T-cell (primary cell): Measurements from ENCODE around the gene CENPT. TPM values are rescaled to one million over a fixed set of nuclear protein-coding genes. Genes with fewer than 3 reads are reported as not detected.

Experiments
- ATAC-seq, 4 experiments: fragments of 200-7000 bp in 3 of 4; fragments of 150-1000 bp in 1 of 4; cut with Tn5 transposase; replicated peaks in 1 of 4; 1 replicate in 3 of 4; 2 replicates in 1 of 4; pipeline ENCODE4 v1.10.0; 2021; ENCODE audit warnings: moderate library complexity in 3 of 4, mild to moderate bottlenecking in 2 of 4, moderate number of reproducible peaks in 1 of 4
- CTCF ChIA-PET, 2 donors: fragments of 300-600 bp; sonication (Branson Sonifier 250); formaldehyde crosslinking; loops; one replicate each; lab custom pipeline; 2022; ENCODE audit warnings: antibody characterized with exemption in 2 of 2; lab: Charles Lee
- POLR2A ChIA-PET, 2 donors: fragments of 300-600 bp; sonication (Branson Sonifier 250); formaldehyde crosslinking; loops; one replicate each; lab custom pipeline; 2022; ENCODE audit warnings: antibody characterized with exemption in 2 of 2; lab: Charles Lee
- DNase-seq, 35 experiments: peaks; one replicate each; pipeline versions ENCODE4 v3.0.0 to v3.0.0-alpha.2; 2013 to 2023
- H3K27ac ChIP-seq: one replicate; pipeline ENCODE4 v1.5.1; 2013; ENCODE audit warnings: low read length
- H3K27me3 ChIP-seq, 2 experiments: replicated peaks in 1 of 2; 1 replicate in 1 of 2; 2 replicates in 1 of 2; pipeline versions ENCODE4 v1.6.1 to v1.7.0; 2013; ENCODE audit warnings: low read length in 1 of 2, mixed read lengths in 1 of 2; ENCODE audit not compliant: control insufficient read depth in 2 of 2, insufficient read depth in 2 of 2; ENCODE audit errors: extremely low read depth in 1 of 2
- H3K36me3 ChIP-seq, 2 donors: 1 replicate in 1 of 2; 2 replicates in 1 of 2; pipeline versions ENCODE4 v1.6.1 to v1.7.0; 2013; ENCODE audit warnings: low read length in 1 of 2; ENCODE audit not compliant: control insufficient read depth in 2 of 2, insufficient read depth in 1 of 2; ENCODE audit errors: extremely low read depth in 1 of 2
- H3K4me1 ChIP-seq, 2 experiments: 1 replicate in 1 of 2; 2 replicates in 1 of 2; pipeline versions ENCODE4 v1.6.1 to v1.7.0; 2013; ENCODE audit warnings: low read length in 2 of 2, mixed read lengths in 1 of 2; ENCODE audit not compliant: insufficient read depth in 2 of 2, control insufficient read depth in 1 of 2; ENCODE audit errors: extremely low read depth in 1 of 2
- H3K4me3 ChIP-seq, 2 donors: 1 replicate in 1 of 2; 2 replicates in 1 of 2; pipeline versions ENCODE4 v1.5.1 to v1.7.0; 2013; ENCODE audit warnings: mild to moderate bottlenecking in 2 of 2, low read length in 1 of 2, moderate library complexity in 1 of 2; ENCODE audit not compliant: control insufficient read depth in 1 of 2; ENCODE audit errors: extremely low read depth in 1 of 2
- H3K9me3 ChIP-seq: 2 replicates; pipeline ENCODE4 v1.7.0; 2013
- H3K27ac Mint-ChIP-seq, 2 donors: one replicate each; pipeline ENCODE4 v1.8.0; 2020 to 2021; ENCODE audit warnings: mild to moderate bottlenecking in 2 of 2, mixed read lengths in 2 of 2
- H3K27me3 Mint-ChIP-seq, 2 donors: one replicate each; pipeline ENCODE4 v1.8.0; 2021 to 2022; ENCODE audit warnings: mixed read lengths in 2 of 2
- H3K36me3 Mint-ChIP-seq: one replicate; pipeline ENCODE4 v1.8.0; 2021; ENCODE audit warnings: mixed read lengths
- H3K4me1 Mint-ChIP-seq, 3 donors: one replicate each; pipeline ENCODE4 v1.8.0; 2020 to 2022; ENCODE audit warnings: mixed read lengths in 3 of 3, mild to moderate bottlenecking in 1 of 3
- H3K4me3 Mint-ChIP-seq, 3 donors: one replicate each; pipeline ENCODE4 v1.8.0; 2020 to 2022; ENCODE audit warnings: mild to moderate bottlenecking in 3 of 3, mixed read lengths in 3 of 3, moderate library complexity in 3 of 3
- H3K9me3 Mint-ChIP-seq, 3 donors: one replicate each; pipeline ENCODE4 v1.8.0; 2020 to 2022; ENCODE audit warnings: mixed read lengths in 3 of 3
- WGBS: methylation state at CpG from one replicate; pipeline ENCODE4 v1.1.5; 2013; ENCODE audit warnings: missing lambda C conversion rate; ENCODE audit not compliant: insufficient coverage; 5-methylcytosine and 5-hydroxymethylcytosine counted together
- total RNA-seq, 35 experiments: library from RNA in 6 of 35; stranded (reverse) in 6 of 35; fragments of 120-200 nt in 1 of 35; gene quantifications; one replicate each; pipeline versions ENCODE4 v1.2.1 to v1.2.4 and lab custom pipeline; 2013 to 2026

Gene CENPT
- total RNA-seq, 5 donors from 2014 or later (not counting 1 experiment from before 2014, with no cell fraction given): 85.0 to 117 (median 111) TPM

DNA sequence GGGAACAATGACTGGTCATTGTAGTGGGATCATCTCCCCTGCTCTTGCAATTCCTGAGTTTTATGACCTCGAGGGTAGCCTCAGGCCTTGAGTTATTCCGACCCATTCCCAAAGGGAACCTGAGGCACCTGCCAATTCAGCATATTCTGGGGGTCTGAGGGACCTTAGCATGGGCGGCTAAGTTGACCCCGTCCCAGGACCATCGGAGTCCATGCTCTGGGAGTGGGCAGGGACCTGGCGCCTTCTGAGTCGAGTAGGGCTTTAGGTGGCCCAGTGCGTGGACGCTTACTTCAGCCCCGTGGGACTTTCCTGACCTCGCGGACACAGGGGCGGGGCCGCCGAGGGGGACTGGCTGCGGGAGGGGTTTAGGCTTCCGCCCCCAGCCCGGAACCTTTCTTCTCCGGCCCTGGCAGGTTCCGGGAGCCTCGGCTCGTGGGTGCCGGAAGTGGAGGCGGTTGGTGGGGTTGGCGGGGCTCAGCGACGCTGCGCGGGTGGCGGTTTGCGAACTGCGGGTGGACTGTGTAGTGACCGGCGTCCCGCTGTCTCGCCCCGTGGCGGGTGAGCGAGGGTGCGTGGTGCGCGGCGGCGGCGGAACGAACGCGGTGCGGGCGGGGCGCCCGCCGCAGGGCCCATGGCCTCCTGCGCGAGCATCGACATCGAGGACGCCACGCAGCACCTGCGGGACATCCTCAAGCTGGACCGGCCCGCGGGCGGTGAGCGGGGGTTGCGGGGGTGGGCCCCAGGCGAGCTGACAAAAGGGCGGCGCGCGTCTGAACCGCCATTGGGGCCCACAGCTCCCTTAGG is 25.3 kb upstream of the CENPT start, which contains the start of gene EDC4:
EDC4 (plus strand) TSS at position 422 of the 804 bp plus-strand sequence; CDS start at position 632, 210 bp downstream.
- ChIA-PET CTCF (interaction anchor here in 1 of 2 donors (0.8 kb wide), 1 partner anchor 11 kb away, joined by 3 read pairs; no protein-coding TSS in a partner anchor), POLR2A (no interaction called here)
- DNase-seq (peak; percentile 63 to 91 (median 82)), ATAC-seq (peak; percentile 91 to 96 (median 92))
- 2% methylated on average over 71 of the region's 72 CpGs for WGBS
- Mint-ChIP-seq H3K36me3 (peaks cover 24% of the 10 kb centered on the region), H3K4me3 (peak within 1 kb of the TSS; percentile 90 to 95 (median 92)), H3K9me3 (no peaks in the 10 kb centered on the region), H3K27me3 (no peaks in the 10 kb centered on the region), H3K27ac (peak within 1 kb of the TSS; percentile 89 to 91), H3K4me1 (peaks cover 29 to 42% (median 35%) of the 10 kb centered on the region in 3 donors)
- peak within 1 kb of the TSS; percentile 85 to 94 for H3K4me3 ChIP-seq
- no peaks in the 10 kb centered on the region for H3K27me3 ChIP-seq
- H3K27ac ChIP-seq: peak within 1 kb of the TSS; percentile 90
- H3K9me3 ChIP-seq: no peaks in the 10 kb centered on the region
- H3K36me3 ChIP-seq: peaks cover 11 to 35% of the 10 kb centered on the region in 2 donors
- peaks cover 14 to 43% of the 10 kb centered on the region in 2 experiments for H3K4me1 ChIP-seq

DNA sequence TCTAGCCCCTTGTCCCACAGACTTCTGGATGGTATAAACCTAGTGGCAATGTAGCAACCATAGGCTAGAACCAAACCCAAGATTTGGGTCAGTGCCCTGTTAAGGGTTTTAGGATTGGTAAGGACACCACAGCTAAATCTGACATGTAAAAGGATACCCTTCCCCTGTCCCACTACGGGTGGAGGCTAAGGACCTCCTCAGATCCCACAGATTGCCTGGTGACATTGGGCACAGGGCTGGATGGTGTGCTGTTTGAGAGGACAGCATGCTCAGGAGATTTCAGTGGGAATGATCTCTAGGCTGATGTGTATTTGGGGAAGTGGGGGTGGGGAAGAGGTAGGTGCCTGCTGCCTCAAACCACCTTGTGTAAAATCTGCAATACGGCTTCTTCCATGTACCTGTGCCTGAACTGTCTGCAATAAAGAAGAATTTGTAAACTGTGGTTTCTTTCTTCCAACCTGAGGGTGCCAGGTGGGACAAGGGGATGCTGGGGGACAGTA is 24.7 kb upstream of the CENPT start:
- peak overlapping the region; percentile 90 to 95 (median 92) for H3K4me3 Mint-ChIP-seq
- CTCF ChIA-PET: no interaction called here
- DNase-seq: no peak
- no peaks in the 10 kb centered on the region for H3K27me3 Mint-ChIP-seq
- ATAC-seq: no peak
- H3K36me3 Mint-ChIP-seq: peaks cover 17% of the 10 kb centered on the region
- Histone ChIP-seq H3K4me3 (peak overlapping the region; percentile 85 to 94), H3K27ac (peak overlapping the region; percentile 90), H3K4me1 (peaks cover 14 to 43% of the 10 kb centered on the region in 2 experiments), H3K9me3 (no peaks in the 10 kb centered on the region), H3K27me3 (no peaks in the 10 kb centered on the region), H3K36me3 (peaks cover 8 to 34% of the 10 kb centered on the region in 2 donors)
- H3K27ac Mint-ChIP-seq: peak overlapping the region; percentile 87 to 91
- POLR2A ChIA-PET: no interaction called here
- peaks cover 29 to 42% (median 35%) of the 10 kb centered on the region in 3 donors for H3K4me1 Mint-ChIP-seq
- no CpG with 5 or more reads among the region's 2 CpGs for WGBS
- no peaks in the 10 kb centered on the region for H3K9me3 Mint-ChIP-seq

DNA sequence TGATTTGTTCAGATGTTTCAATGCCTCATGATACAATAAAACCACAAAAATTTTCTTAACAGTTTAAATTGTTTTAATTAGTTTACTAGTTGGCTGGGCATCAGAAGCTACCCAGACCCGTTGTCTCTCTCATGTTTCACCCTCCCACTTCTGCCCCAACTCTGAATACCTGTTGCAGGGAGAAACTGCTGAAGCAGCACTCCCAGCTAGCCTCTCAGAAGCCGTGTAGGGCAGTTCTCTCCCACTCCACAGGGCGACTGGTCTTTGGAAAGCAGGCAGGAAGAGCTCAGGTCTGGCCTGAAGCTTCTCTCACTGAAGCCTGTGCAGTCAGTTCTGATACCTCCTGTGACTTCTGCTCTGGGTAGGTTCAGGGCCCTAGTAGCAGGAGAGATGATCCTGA is 23.8 kb upstream of the CENPT start:
- WGBS: 82% methylated on average over 2 of the region's 3 CpGs
- H3K4me1 Mint-ChIP-seq: peaks cover 28 to 38% (median 34%) of the 10 kb centered on the region in 3 donors
- Histone ChIP-seq H3K9me3 (no peaks in the 10 kb centered on the region), H3K27me3 (no peaks in the 10 kb centered on the region), H3K4me3 (no peak overlapping the region), H3K4me1 (peaks cover 14 to 38% of the 10 kb centered on the region in 2 experiments), H3K27ac (no peak overlapping the region), H3K36me3 (peaks cover 2 to 28% of the 10 kb centered on the region in 2 donors)
- no peaks in the 10 kb centered on the region for H3K27me3 Mint-ChIP-seq
- H3K4me3 Mint-ChIP-seq: peak overlapping the region in 1 of 3 donors; percentile 95
- peak overlapping the region in 1 of 2 donors; percentile 91 for H3K27ac Mint-ChIP-seq
- peaks cover 14% of the 10 kb centered on the region for H3K36me3 Mint-ChIP-seq
- no peak for DNase-seq
- POLR2A ChIA-PET: interaction anchor here in 1 of 2 donors (0.7 kb wide), 1 partner anchor 19 kb away, joined by 14 read pairs; no protein-coding TSS in a partner anchor
- CTCF ChIA-PET: interaction anchor here in 1 of 2 donors (0.6 to 0.7 kb wide), 2 partner anchors 72 to 132 kb away, joined by 3 read pairs; no protein-coding TSS in a partner anchor
- no peak for ATAC-seq
- no peaks in the 10 kb centered on the region for H3K9me3 Mint-ChIP-seq

DNA sequence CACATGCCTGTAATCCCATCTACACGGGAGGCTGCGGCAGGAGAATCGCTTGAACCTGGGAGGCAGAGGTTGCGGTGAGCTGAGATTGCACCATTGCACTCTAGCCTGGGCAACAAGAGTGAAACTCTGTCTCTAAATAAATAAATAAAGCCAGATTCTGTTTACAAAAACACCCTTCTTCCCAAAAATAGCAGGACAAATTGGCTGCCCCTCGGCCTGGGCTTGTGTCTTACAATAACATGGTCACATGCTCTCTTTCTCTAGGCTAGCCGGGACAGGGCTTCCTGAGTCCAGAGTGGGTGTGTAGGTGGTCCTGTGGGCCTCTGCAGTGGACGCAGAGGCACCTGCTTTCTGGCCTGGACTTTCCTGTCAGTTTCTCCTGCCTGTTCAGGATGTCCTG is 22.2 kb upstream of the CENPT start:
- H3K9me3 ChIP-seq: no peaks in the 10 kb centered on the region
- peaks cover 11 to 22% of the 10 kb centered on the region in 2 experiments for H3K4me1 ChIP-seq
- Mint-ChIP-seq H3K36me3 (peaks cover 14% of the 10 kb centered on the region), H3K27me3 (no peaks in the 10 kb centered on the region), H3K4me3 (no peak overlapping the region), H3K9me3 (no peaks in the 10 kb centered on the region), H3K4me1 (peaks cover 12 to 22% (median 18%) of the 10 kb centered on the region in 3 donors), H3K27ac (no peak overlapping the region)
- H3K4me3 ChIP-seq: no peak overlapping the region
- WGBS: 98% methylated on average over 7 of the region's 7 CpGs
- no peak overlapping the region for H3K27ac ChIP-seq
- ATAC-seq (no peak), DNase-seq (no peak)
- ChIA-PET CTCF (no interaction called here), POLR2A (no interaction called here)
- H3K36me3 ChIP-seq: peaks cover 6 to 29% of the 10 kb centered on the region in 2 donors
- no peaks in the 10 kb centered on the region for H3K27me3 ChIP-seq

DNA sequence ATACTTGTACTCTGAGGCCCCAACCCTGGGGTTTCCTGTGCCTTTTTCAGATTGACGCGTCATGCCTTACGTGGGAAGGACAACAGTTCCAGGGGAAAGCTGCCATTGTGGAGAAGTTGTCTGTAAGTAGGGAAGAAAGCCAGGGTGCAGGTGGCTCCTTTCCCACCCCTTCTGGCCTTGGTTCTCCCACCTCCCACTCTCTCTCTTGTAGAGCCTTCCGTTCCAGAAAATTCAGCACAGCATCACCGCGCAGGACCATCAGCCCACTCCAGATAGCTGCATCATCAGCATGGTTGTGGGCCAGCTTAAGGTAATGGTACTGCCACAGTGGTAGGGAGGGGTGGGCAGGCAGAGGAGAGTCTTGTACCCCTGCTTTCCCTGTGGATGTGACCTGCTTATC is 20.8 kb upstream of the CENPT start:
- no peak overlapping the region for H3K4me3 Mint-ChIP-seq
- ChIA-PET POLR2A (interaction anchor here in 1 of 2 donors (0.5 kb wide), 1 partner anchor 344 kb away, joined by 3 read pairs; no protein-coding TSS in a partner anchor), CTCF (interaction anchor here in 1 of 2 donors (0.6 kb wide), 1 partner anchor 361 kb away, joined by 3 read pairs; no protein-coding TSS in a partner anchor)
- Histone ChIP-seq H3K27me3 (no peaks in the 10 kb centered on the region), H3K36me3 (peaks cover 6 to 29% of the 10 kb centered on the region in 2 donors), H3K27ac (no peak overlapping the region), H3K4me3 (no peak overlapping the region), H3K4me1 (peaks cover 3 to 8% of the 10 kb centered on the region in 2 experiments), H3K9me3 (no peaks in the 10 kb centered on the region)
- H3K27ac Mint-ChIP-seq: no peak overlapping the region
- WGBS: 100% methylated on average over 1 of the region's 6 CpGs
- H3K4me1 Mint-ChIP-seq: peaks cover 0 to 10% (median 8%) of the 10 kb centered on the region in 3 donors
- no peak for DNase-seq
- H3K36me3 Mint-ChIP-seq: peaks cover 14% of the 10 kb centered on the region
- no peaks in the 10 kb centered on the region for H3K27me3 Mint-ChIP-seq
- H3K9me3 Mint-ChIP-seq: no peaks in the 10 kb centered on the region
- no peak for ATAC-seq

DNA sequence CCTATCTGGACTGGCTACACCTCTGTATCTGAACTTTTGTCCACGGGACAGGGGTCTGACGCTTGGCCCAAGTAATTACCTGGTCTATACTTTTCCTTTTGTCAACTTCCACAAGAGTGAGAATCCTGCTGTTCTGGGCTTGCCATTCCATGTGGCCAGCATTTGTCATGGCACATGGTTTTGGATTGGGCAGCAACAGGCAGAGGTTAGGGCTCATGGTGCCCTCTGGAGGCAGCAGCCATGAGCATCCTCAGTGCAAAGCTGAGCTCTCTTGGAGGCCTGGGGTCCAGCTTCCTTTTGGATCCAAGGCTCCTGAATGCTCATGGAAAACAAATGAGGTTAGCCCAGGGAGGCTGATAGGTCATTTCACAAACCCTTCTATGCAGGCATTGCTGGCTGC is 17.8 kb upstream of the CENPT start:
- Mint-ChIP-seq H3K27me3 (no peaks in the 10 kb centered on the region), H3K9me3 (no peaks in the 10 kb centered on the region), H3K4me3 (no peak overlapping the region), H3K27ac (peak overlapping the region in 1 of 2 donors; percentile 55), H3K4me1 (peaks cover 5 to 9% (median 7%) of the 10 kb centered on the region in 3 donors), H3K36me3 (peaks cover 8% of the 10 kb centered on the region)
- WGBS: 89% methylated on average over 2 of the region's 2 CpGs
- no peaks in the 10 kb centered on the region for H3K9me3 ChIP-seq
- no peaks in the 10 kb centered on the region for H3K27me3 ChIP-seq
- peaks cover 6 to 41% of the 10 kb centered on the region in 2 donors for H3K36me3 ChIP-seq
- no peak overlapping the region for H3K27ac ChIP-seq
- H3K4me3 ChIP-seq: no peak overlapping the region
- POLR2A ChIA-PET: no interaction called here
- no peaks in the 10 kb centered on the region for H3K4me1 ChIP-seq
- peak in 4 of 35 experiments; percentile 11 to 45 (median 20) for DNase-seq
- CTCF ChIA-PET: interaction anchor here in 1 of 2 donors (0.7 to 0.9 kb wide), 3 partner anchors 24 to 384 kb away, joined by 4 read pairs; no protein-coding TSS in a partner anchor
- peak in 2 of 4 experiments; percentile 59 to 67 for ATAC-seq
